Transverse colon (tissue), 4 donors: Measurements from ENCODE around the gene FADS6.

Source experiments
- CTCF ChIP-seq, 5 experiments: fragments of 200-600 bp in 3 of 5; fragments of 450-650 bp in 2 of 5; sonication (generic) in 3 of 5; IDR thresholded peaks; 1 replicate in 2 of 5; 2 replicates in 3 of 5; pipeline ENCODE4 v1.5.1; 2016 to 2017; ENCODE audit warnings: antibody characterized with exemption in 5 of 5, inconsistent platforms in 3 of 5, mild to moderate bottlenecking in 2 of 5, moderate library complexity in 1 of 5
- EP300 ChIP-seq: sonication (generic); formaldehyde crosslinking; IDR thresholded peaks from one replicate; pipeline ENCODE4 v1.6.1; 2017; ENCODE audit warnings: antibody characterized with exemption, low read depth
- POLR2A ChIP-seq: fragments of 450-650 bp; IDR thresholded peaks from one replicate; pipeline ENCODE4 v1.6.1; 2016; ENCODE audit warnings: antibody characterized with exemption, mild to moderate bottlenecking, moderate library complexity
- POLR2AphosphoS5 ChIP-seq, 3 donors: sonication (generic); formaldehyde crosslinking; IDR thresholded peaks; one replicate each; pipeline ENCODE4 v1.6.1; 2016; ENCODE audit warnings: antibody characterized with exemption in 3 of 3

- TF ChIP-seq POLR2A (no peak), CTCF (IDR thresholded peaks at IDR 0.05) (no peak), EP300 (no peak), POLR2AphosphoS5 (IDR thresholded peaks at IDR 0.05) (no peak)
These were observed 52.3 kb downstream of the FADS6 start for GRCh38 chr17:74840989-74841666.
